ENCODE results near the gene RPP25L.

The RPP25L gene

GRCh38 chr9:34585946-34586669, 25.8 kb downstream of the RPP25L start:
- no peak for DNase-seq (ENCODE audit: low spot score)

- no peak for DNase-seq (ENCODE audit: low spot score)
Measured at GRCh38 chr9:34584970-34585369, 26.9 kb downstream of the RPP25L start.

- no peak for DNase-seq (ENCODE audit: low spot score)
Measured at GRCh38 chr9:34582787-34583186, 29.1 kb downstream of the RPP25L start.

- no peak for DNase-seq (ENCODE audit: low spot score)
Measured at GRCh38 chr9:34581318-34581717, 30.6 kb downstream of the RPP25L start.

DNA sequence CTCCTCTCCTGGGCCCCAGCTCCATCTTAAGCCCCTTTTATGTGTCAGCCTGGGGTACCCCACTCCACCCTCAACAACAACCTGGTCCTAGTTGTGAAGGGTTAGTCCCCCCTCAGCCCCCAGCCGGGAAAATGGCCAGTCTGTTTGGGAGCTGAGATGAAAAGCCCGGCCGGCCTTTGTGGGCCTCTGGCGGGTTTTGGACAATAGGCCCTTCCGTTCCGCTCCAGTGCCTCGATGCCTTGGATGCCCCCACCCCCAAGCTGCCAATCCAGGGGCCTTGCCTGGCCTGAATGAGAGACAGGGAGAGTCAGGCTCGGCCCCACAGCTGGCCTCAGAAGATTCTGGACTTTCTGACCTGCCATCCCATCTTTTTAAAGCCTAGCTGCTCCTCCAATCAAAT, 31.5 kb downstream of the RPP25L start:
- peak; percentile 89 for DNase-seq (ENCODE audit: low spot score)

GRCh38 chr9:34579808-34580163, 32.1 kb downstream of the RPP25L start:
- no peak for DNase-seq (ENCODE audit: low spot score)

GRCh38 chr9:34579104-34579807, 32.6 kb downstream of the RPP25L start:
- peak; percentile 83 for DNase-seq (ENCODE audit: low spot score)

GRCh38 chr9:34578241-34579103, 33.4 kb downstream of the RPP25L start:
- DNase-seq (ENCODE audit: low spot score): peak; percentile 83

DNA sequence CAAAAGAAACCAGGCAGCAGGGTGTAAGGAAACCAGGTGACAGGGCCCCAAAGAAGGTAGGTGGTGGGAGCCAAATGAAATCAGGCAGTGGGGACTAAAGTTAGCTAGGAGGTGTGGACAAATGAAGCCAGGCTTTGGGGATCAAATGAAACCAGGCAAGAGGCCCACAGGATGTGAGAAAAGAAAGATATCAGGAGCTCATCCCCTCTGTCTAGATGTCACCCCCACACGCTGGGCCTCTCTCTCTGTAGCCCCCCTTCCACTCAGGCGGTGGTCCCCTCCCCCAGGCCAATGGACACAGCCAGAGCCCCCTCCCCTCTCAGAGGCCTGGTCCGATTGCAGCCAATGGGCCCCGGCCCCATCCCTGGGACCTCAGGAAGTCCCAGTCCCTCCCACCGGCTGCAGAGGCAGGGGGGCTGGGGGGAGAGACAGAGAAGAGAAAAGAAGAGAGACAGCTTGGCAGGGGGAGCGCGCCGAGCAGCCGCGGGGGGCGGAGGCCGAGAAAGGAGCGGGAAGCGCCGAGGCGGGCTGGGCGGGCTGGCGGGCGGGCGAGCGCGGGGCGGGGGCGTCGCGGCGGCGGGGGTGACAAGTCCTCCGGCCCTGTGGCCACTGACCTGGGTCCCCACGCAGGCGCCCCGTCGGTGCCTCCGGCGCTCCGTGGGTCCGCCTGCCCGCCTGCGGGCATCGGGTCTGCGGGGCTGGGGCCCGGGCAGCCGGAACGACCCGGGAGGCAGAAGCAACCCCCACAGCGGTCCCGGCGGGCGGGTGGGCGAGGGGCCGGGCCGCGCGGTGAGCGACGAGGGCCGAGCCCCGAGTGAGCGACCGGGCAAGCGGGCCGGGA, 34.3 kb downstream of the RPP25L start:
- peak; percentile 85 for DNase-seq (ENCODE audit: low spot score)

DNA sequence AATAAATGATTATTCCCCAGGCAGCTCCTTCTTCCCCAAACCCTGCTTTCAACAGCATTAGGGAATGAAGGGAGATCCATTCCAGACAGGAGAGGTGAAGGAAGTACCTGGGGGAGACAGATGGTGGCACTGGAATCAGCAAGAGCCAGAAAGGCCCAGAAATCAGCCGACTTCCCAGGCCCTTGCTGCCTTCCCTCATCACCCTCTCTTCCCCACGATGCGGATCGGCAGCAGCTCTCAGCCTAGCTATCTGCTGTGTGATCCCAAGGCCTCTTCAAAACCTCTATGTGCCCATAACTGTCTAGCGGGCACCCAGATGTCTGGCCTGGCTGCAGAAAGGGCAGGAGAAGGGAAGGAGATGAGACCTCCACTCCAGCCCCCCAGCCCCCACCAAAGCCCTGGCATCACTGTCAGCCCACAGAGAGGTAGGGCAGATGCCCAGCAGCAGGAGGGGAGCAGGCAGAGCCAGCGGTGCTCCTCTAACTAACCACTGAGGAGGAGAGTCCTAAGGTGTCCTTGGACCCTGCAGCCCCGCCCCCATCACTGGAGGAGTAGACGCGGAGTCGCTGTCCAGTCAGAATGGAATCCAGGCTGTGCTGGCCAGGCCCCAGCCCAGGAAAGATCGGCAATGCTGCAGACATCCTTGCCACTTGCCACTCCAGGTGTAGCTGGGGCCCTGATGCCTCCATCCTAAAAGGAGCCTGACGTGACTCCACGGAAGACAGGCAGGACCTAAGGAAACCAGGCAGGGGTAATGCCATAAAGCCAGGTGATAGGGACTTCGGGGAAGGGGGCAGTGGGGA, 35.1 kb downstream of the RPP25L start:
- peak; percentile 75 for DNase-seq (ENCODE audit: low spot score)

- DNase-seq (ENCODE audit: low spot score): no peak
Measured at GRCh38 chr9:34575862-34576596, 35.9 kb downstream of the RPP25L start.

DNA sequence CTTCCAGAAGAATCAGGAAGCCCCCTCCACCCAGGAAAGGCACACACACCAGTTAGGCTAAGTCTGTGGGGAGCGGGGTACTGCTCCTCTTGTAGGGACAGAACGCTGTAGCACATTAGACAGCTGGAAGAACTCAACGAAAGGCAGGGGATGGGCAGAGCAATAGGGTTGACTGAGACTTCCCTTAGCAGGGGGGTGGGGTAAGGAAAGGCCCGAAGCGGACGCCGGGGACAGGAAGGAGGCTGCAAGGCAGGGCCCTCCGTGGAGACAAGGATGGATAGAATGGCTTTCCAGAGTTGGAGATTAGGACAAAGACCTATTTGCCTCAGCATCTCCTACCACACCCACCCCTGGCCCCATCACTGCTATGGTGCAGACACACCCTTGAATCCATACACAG, 36.7 kb downstream of the RPP25L start:
- no peak for DNase-seq (ENCODE audit: low spot score)

DNA sequence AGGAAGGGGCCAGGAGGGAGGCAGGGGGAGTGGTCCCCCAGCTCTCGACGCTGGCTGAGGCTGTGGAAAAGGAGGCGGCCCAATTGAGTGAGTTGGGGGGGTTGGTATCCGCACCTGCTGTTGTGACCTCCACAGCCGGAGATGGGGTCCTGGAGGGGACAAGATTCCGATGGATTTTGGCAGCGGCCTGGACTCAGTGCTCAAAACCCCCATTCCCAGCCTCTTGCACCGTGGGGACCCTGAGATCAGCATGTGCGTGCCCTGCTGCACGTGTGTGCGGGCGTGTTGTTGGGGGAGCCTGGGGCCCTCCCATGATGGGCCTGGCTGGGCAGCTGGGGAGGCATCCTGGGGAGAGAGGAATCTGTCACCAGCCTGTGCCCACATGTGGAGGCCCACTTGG, 37.3 kb downstream of the RPP25L start:
- no peak for DNase-seq (ENCODE audit: low spot score)

GRCh38 chr9:34573599-34574325, 38.1 kb downstream of the RPP25L start:
- no peak for DNase-seq (ENCODE audit: low spot score)

- DNase-seq (ENCODE audit: low spot score): no peak
Measured at GRCh38 chr9:34572628-34573027, 39.3 kb downstream of the RPP25L start.

GRCh38 chr9:34572092-34572491, 39.8 kb downstream of the RPP25L start:
- DNase-seq (ENCODE audit: low spot score): no peak

- no peak for DNase-seq (ENCODE audit: low spot score)
Measured at GRCh38 chr9:34571481-34571810, 40.5 kb downstream of the RPP25L start.

DNA sequence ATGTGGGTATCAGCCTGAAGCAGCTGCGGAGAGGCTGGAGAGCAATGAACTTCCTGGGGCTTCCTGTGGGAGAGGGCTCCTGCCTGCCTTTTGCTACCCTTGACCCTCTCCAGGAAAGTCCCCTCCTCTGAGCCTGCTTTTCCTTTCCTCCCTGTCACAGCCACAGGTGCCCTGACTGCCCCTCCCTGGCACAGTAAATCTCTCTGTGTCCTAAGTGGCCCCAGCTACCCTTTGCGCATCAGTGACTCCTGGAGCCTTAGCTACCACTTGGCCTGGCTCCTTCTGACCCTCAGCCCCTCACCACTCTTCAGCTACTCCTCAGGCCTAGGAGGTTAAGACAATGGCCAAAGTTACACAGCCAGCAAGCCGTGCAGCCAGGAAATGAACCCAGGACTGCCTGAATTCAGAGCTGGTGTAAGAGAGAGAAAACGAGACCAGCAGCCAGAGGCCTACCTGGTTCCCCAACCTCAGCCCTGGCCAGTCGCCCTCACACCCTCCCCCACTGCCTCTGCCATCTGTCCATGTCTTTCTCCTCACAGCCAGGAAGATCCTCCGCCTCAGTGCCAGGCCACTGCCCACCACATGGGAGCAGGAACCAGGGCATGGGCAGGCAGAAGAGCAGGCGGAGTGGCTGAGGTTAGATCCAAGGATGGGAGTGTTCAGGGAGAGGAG, 41.0 kb downstream of the RPP25L start:
- DNase-seq (ENCODE audit: low spot score): no peak

- DNase-seq (ENCODE audit: low spot score): no peak
Measured at GRCh38 chr9:34570376-34570775, 41.5 kb downstream of the RPP25L start.
